A549 treated with CpdA at 1 μM for 4 hours (cell line): ENCODE measurements around the gene CHML. TPM values are rescaled to one million over a fixed set of nuclear protein-coding genes. Genes with fewer than 3 reads are reported as not detected.

Source experiments
- total RNA-seq: library from RNA; stranded (reverse); fragments of 200-300 nt; extraction: Qiagen RNA extraction; gene quantifications from 5 replicates; pipeline ENCODE4 v1.2.3, GENCODE V29; 2022; ENCODE audit warnings: low read depth

CHML gene, protein sequence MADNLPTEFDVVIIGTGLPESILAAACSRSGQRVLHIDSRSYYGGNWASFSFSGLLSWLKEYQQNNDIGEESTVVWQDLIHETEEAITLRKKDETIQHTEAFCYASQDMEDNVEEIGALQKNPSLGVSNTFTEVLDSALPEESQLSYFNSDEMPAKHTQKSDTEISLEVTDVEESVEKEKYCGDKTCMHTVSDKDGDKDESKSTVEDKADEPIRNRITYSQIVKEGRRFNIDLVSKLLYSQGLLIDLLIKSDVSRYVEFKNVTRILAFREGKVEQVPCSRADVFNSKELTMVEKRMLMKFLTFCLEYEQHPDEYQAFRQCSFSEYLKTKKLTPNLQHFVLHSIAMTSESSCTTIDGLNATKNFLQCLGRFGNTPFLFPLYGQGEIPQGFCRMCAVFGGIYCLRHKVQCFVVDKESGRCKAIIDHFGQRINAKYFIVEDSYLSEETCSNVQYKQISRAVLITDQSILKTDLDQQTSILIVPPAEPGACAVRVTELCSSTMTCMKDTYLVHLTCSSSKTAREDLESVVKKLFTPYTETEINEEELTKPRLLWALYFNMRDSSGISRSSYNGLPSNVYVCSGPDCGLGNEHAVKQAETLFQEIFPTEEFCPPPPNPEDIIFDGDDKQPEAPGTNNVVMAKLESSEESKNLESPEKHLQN
- total RNA-seq = 7.4 to 10.2 TPM (median 8.7 TPM) in 5 replicates

DNA sequence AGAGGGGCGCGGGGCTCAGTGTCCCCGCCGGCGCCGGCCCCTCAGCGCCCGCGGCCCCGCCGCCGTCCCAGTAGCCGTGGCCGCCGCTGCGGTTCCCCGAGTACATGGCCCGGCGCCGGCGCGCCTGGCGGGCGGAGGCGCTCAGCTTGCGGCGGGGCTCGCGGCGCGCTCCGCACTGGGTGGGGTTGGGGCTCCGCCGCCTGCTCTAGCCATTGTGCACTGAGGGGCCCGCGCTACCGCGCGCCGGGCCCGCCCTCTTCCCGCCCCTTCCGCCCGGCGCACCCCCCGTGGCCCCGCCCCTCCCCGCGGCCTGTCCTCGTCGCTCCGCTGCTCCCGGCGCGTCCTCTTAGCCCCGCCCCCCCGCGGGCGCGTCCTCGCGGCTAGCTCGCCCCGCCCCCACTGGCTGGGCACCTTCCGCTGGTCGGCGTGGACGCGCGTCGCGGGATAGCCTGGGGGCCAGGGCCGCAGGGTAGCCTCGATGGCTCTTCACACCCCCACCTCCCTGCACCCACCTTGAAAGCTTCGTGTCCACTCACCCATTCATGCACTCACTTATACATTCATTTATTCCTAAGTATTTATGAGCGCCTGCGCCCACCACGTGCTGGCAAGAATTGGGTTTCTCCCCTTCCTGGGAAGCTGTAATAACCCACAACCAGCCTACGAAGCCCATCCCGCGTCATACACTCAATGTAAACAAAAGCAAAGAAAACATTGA lies at the start of gene CHML, which contains the start of gene OPN3:
TSS of gene CHML (minus strand) at position 221 of the 718 bp plus-strand sequence. CDS start 4,603 bp downstream, outside the sequence.
TSS of gene OPN3 (minus strand) at position 221 of the 718 bp plus-strand sequence. CDS start at position 106, 115 bp downstream.

DNA sequence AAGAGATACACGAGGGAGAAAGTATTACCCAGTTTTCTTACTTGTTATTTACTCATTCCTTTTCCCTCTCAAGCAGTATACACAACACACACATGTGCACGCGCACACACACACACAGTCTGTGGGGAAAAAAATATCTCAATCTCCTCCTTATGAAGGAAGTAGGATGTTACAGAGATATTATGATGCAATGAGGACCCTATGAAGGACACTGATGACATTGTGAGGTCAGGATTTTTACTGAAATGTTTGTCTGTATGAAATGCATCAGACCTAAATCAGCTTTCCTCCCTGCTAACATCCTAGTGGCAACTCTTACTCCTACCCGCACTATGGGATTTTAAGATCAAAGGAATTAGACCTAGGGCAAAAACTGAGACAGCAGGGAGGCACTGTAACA lies 11.8 kb upstream of the CHML start, which contains the start of gene WDR64:
TSS of gene WDR64 (plus strand) at position 270 of the 400 bp plus-strand sequence. CDS start 204 bp downstream, outside the sequence.

Other genes starting within 250 kb of the CHML start
- gene FH, start 120.6 kb downstream of the CHML start, total RNA-seq = 89.9 to 93.4 TPM (median 91.8 TPM) in 5 replicates
- 1.2 to 2.5 TPM (median 1.4 TPM) in 5 replicates for gene KMO, start 108.0 kb downstream of the CHML start, total RNA-seq
- 51.7 to 59.2 TPM (median 55.2 TPM) in 5 replicates for gene OPN3, start within 50 bp of the CHML start, total RNA-seq
- gene WDR64, start 11.9 kb upstream of the CHML start, total RNA-seq = not detected in 5 replicates
- 21.8 to 35.1 TPM (median 24.8 TPM) in 5 replicates for gene EXO1, start 207.8 kb upstream of the CHML start, total RNA-seq